Measurements from ENCODE around the gene COL5A1.

GRCh38 chr9:134701581-134702259 is 60.1 kb downstream of the COL5A1 start:
- TF ChIP-seq POLR2A (IDR thresholded peaks at IDR 0.05), result no peak
- no peak for TF ChIP-seq CTCF (IDR thresholded peaks at IDR 0.05)
